GM19438 (cell line): ENCODE data around the gene DUSP9.

Experiments used
- ATAC-seq: cut with Tn5 transposase; IDR thresholded peaks from one replicate; pipeline ENCODE4 v1.9.1; 2021; ENCODE audit warnings: low read depth; ENCODE audit not compliant: unreplicated experiment

The DUSP9 gene

GRCh38 chrX:153645921-153646488, 998 bp upstream of the DUSP9 start:
- ATAC-seq: no peak

GRCh38 chrX:153647461-153648357, 706 bp downstream of the DUSP9 start:
- ATAC-seq: no peak

GRCh38 chrX:153648358-153649177, 1.6 kb downstream of the DUSP9 start:
- ATAC-seq: no peak

GRCh38 chrX:153649178-153649914, 2.3 kb downstream of the DUSP9 start:
- no peak for ATAC-seq

GRCh38 chrX:153649915-153650782, 3.1 kb downstream of the DUSP9 start:
- ATAC-seq: no peak

- no peak for ATAC-seq
Observed at GRCh38 chrX:153650959-153651358, 4.0 kb downstream of the DUSP9 start.

GRCh38 chrX:153651540-153652079, 4.6 kb downstream of the DUSP9 start:
- ATAC-seq: no peak

- no peak for ATAC-seq
Observed at GRCh38 chrX:153653556-153653955, 6.6 kb downstream of the DUSP9 start.

- ATAC-seq: no peak
Observed at GRCh38 chrX:153657161-153657560, 10.2 kb downstream of the DUSP9 start.

- no peak for ATAC-seq
Observed at GRCh38 chrX:153659268-153659667, 12.3 kb downstream of the DUSP9 start.

- no peak for ATAC-seq
Observed at GRCh38 chrX:153662266-153662665, 15.3 kb downstream of the DUSP9 start.

- no peak for ATAC-seq
Observed at GRCh38 chrX:153665726-153666306, 18.8 kb downstream of the DUSP9 start.

GRCh38 chrX:153667281-153667955, 20.4 kb downstream of the DUSP9 start:
- no peak for ATAC-seq

GRCh38 chrX:153667956-153668396, 21.0 kb downstream of the DUSP9 start:
- ATAC-seq: no peak

GRCh38 chrX:153668423-153669173, 21.6 kb downstream of the DUSP9 start:
- no peak for ATAC-seq

GRCh38 chrX:153669174-153669890, 22.3 kb downstream of the DUSP9 start:
- ATAC-seq: no peak
